ENCODE data around the gene ABAT. TPM values are rescaled to one million over a fixed set of nuclear protein-coding genes. Genes with fewer than 3 reads are reported as not detected.

ABAT gene
- total RNA-seq, 1 donor from 2014 or later = 21.4 TPM

DNA sequence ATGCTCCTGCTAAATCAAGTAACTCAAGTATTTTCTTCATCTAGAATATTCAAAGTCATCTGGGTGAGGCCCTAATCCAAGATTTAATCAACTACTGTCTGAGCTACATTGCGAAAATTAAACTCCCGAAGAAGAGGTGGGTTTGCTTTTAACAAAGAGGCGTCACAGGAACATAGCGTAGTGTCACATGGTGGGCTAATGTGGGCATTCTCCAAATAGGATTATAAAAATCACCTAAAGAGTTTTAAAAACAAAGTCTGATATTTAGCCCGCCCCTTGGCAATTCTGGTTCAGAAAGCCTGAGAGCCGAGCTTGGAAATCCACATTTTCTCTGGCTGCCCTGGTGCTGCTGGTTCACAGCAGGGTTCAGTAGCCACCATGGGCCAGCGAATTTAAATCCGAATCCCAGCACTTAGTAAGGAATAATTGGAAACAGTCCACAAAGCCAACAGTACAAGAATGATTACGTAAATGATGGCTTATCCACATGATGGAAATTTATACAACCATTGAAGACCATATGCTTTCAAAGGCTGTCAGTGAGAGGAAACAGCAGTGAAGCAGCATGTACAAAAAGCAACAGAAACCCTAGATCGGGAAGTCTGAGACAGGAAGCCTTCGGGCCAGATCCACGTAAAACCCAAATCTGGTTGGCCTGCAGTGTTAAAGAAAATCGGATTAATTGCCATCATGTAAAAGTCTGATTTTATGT lies 132.0 kb downstream of the ABAT start:
- no peak overlapping the region for H3K4me3 Mint-ChIP-seq
- DNase-seq (ENCODE audit: low spot score in 2 of 2, unreplicated experiment in 2 of 2) = no peak
- TF ChIP-seq, protein P1, sequence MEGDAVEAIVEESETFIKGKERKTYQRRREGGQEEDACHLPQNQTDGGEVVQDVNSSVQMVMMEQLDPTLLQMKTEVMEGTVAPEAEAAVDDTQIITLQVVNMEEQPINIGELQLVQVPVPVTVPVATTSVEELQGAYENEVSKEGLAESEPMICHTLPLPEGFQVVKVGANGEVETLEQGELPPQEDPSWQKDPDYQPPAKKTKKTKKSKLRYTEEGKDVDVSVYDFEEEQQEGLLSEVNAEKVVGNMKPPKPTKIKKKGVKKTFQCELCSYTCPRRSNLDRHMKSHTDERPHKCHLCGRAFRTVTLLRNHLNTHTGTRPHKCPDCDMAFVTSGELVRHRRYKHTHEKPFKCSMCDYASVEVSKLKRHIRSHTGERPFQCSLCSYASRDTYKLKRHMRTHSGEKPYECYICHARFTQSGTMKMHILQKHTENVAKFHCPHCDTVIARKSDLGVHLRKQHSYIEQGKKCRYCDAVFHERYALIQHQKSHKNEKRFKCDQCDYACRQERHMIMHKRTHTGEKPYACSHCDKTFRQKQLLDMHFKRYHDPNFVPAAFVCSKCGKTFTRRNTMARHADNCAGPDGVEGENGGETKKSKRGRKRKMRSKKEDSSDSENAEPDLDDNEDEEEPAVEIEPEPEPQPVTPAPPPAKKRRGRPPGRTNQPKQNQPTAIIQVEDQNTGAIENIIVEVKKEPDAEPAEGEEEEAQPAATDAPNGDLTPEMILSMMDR (IDR thresholded peaks at IDR 0.05; ENCODE audit: unreplicated experiment) = no peak
- no peaks in the 10 kb centered on the region for H3K4me1 Mint-ChIP-seq
- H3K9me3 Mint-ChIP-seq = no peaks in the 10 kb centered on the region
- no peaks in the 10 kb centered on the region for H3K27me3 Mint-ChIP-seq (ENCODE audit: low read depth)
- no peak overlapping the region for H3K27ac Mint-ChIP-seq
- peaks cover 43% of the 10 kb centered on the region for H3K36me3 Mint-ChIP-seq

DNA sequence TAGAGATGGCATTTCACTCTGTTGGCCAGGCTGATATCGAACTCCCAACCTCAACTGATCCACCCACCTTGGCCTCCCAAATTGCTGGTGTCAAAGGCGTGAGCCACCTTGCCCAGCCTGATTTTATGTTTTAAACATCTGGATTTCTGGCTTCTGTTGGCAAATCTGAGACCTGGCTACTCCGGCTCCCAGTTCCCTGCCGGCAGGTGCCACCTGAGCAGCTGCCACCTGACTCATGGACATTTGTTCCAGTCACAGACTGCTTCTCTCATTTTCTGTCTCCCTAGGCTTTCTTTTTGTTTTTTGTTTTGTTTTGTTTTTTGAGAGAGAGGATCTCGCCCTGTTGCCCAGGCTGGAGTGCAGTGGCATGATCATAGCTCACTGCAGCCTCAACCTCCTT lies 132.8 kb downstream of the ABAT start:
- Mint-ChIP-seq H3K4me1 (peaks cover 7% of the 10 kb centered on the region), H3K36me3 (peaks cover 41% of the 10 kb centered on the region), H3K27ac (no peak overlapping the region), H3K4me3 (no peak overlapping the region), H3K9me3 (no peaks in the 10 kb centered on the region), H3K27me3 (ENCODE audit: low read depth) (no peaks in the 10 kb centered on the region)
- TF ChIP-seq, protein P1 (IDR thresholded peaks at IDR 0.05; ENCODE audit: unreplicated experiment) = no peak
- no peak for DNase-seq (ENCODE audit: low spot score in 2 of 2, unreplicated experiment in 2 of 2)

DNA sequence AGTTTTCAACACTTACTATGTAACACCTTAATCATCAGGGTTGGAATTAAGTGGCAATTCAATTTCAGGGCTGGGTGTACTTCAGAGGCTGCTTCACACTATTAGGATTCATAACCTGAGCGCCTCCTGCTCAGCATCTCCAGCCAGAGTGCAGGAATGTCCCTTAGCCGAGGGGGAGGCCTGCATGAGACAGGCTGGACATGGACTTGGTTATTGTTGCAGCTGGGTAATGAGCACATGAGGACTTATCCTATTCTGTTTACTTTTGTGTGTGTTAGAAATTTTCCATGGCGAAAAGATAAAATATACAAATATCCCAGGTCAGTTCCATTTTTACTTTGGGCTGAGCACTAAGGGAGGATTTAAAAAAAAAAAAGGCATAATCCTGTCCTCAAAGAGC lies 133.6 kb downstream of the ABAT start:
- Mint-ChIP-seq H3K4me1 (peaks cover 16% of the 10 kb centered on the region), H3K36me3 (peaks cover 40% of the 10 kb centered on the region), H3K27me3 (ENCODE audit: low read depth) (no peaks in the 10 kb centered on the region), H3K9me3 (no peaks in the 10 kb centered on the region), H3K4me3 (no peak overlapping the region), H3K27ac (no peak overlapping the region)
- TF ChIP-seq, protein P1 (IDR thresholded peaks at IDR 0.05; ENCODE audit: unreplicated experiment) = no peak
- no peak for DNase-seq (ENCODE audit: low spot score in 2 of 2, unreplicated experiment in 2 of 2)

DNA sequence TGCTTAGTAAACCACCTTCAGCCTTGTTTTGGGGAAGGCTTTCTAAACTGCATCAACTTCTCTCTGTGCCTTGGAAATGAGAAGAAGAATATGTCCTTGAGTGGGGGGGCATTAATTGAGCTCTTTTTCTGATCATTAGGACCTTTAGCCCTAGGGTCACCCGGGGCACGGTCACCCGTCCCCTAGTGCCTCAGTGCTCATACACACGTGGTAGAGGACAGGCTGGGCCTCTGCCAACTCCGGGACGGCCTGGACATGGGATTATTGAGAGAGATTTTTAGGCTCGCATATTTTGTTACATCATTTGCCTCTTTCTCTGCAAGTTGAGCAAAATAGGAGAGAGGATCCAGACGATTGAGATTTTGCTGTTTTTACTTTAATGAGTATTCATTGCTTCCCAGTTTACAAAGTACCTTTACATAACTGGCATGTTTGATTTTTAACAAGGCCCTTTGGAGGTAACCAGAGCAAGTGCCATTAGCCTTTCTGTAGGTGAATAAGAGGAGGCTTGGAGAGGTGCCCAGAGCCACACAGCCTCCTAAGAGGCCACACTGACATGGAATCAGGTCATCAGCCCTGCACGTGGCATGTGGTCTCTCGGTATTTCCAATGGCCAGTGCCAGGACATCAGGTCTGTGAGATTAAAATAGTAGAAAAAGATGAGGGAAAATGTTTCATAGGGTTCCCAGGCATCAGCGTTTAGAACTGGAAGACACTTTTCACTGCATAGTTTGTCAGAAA lies 134.4 kb downstream of the ABAT start:
- Mint-ChIP-seq H3K36me3 (peaks cover 41% of the 10 kb centered on the region), H3K4me3 (no peak overlapping the region), H3K4me1 (peaks cover 20% of the 10 kb centered on the region), H3K27ac (no peak overlapping the region), H3K27me3 (ENCODE audit: low read depth) (no peaks in the 10 kb centered on the region), H3K9me3 (no peaks in the 10 kb centered on the region)
- DNase-seq (ENCODE audit: low spot score in 2 of 2, unreplicated experiment in 2 of 2) = no peak
- TF ChIP-seq, protein P1 (IDR thresholded peaks at IDR 0.05; ENCODE audit: unreplicated experiment) = no peak

DNA sequence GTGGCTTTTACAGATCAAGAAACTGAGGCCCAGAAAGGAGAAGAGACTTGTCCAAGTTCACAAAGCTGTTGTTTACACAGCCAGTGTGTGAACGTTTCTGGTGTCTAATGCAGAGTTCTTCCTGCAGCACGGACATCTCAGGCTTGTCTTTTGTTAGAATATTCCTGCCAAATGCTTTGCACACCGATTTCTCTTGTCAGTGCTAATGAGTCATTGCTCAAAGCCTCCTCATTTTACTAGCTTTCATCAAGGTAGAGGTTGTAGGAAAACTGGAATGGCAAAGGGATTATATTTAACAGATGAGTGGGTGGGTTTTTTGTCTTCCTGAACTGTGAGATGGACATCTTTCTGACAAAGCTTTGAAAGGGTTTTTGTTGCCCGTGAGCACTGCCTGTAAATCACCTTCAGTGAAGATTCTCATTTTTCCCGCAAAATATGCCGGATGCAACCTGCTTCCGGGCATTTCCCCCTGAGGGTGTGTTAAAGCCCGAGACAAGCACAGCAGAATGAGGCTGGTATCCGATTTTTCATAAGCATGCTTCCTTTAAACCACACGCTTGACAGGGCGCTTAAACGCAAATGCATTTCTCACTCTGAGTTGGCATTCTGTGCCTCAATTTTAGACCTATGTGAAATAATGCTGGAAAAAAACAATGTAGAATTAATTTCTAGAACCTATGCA lies 137.9 kb downstream of the ABAT start:
- H3K36me3 Mint-ChIP-seq = peaks cover 49% of the 10 kb centered on the region

More for the DNA sequence above, 137.9 kb downstream of the ABAT start:
- TF ChIP-seq, protein P1 (IDR thresholded peaks at IDR 0.05; ENCODE audit: unreplicated experiment) = no peak
- peak overlapping the region; percentile 61 for H3K27ac Mint-ChIP-seq
- no peaks in the 10 kb centered on the region for H3K27me3 Mint-ChIP-seq (ENCODE audit: low read depth)
- no peak overlapping the region for H3K4me3 Mint-ChIP-seq
- no peaks in the 10 kb centered on the region for H3K9me3 Mint-ChIP-seq
- H3K4me1 Mint-ChIP-seq = peaks cover 20% of the 10 kb centered on the region
- no peak for DNase-seq (ENCODE audit: low spot score in 2 of 2, unreplicated experiment in 2 of 2)
